HG03108 (cell line): ENCODE data around the gene MORN1.

Experiments
- ATAC-seq: cut with Tn5 transposase; IDR thresholded peaks from one replicate; pipeline ENCODE4 v1.9.1; 2021; ENCODE audit warnings: moderate library complexity; ENCODE audit not compliant: unreplicated experiment

Gene MORN1

DNA sequence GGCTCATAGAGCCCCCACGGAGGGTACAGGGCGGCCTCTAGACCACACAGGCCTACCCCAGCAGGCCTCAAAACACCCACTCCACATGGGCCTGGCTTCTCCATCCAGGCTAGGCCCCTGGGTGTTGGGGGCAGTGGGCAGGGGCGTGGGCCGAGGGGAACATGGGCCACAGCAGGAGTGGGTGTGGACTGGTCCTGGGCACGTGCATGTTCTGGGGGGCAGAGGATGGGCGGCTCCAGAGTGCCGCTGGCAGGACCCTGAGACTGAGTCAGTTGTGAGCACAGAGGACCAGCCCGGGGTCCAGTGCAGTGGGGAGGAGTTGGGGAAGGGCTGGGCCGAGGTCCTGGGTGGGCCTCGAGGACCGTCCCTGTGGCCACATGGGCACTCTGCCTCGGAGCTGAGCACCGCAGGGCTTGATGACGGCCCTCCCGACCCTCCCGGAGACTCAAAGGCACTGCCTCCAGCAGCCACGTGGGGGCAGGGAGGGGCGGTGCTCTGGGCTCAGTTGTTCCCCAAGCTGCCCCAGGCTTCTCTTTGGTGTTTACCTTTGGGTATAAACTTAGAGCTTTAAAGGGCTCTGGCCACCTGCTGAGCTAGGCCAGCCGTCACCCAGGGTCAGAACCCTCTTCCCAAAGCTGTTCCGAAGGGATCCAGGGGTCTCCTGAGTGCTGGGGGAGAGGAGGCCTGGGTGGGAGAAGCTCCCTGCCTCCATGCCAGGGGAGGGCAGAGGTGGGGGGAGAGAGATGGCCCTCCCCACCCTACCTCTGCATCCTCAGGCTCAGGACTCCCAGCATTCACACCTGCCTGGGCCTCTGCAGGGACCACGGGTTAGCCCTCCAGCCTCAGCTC is 79.9 kb downstream of the MORN1 start:
- ATAC-seq: no peak

DNA sequence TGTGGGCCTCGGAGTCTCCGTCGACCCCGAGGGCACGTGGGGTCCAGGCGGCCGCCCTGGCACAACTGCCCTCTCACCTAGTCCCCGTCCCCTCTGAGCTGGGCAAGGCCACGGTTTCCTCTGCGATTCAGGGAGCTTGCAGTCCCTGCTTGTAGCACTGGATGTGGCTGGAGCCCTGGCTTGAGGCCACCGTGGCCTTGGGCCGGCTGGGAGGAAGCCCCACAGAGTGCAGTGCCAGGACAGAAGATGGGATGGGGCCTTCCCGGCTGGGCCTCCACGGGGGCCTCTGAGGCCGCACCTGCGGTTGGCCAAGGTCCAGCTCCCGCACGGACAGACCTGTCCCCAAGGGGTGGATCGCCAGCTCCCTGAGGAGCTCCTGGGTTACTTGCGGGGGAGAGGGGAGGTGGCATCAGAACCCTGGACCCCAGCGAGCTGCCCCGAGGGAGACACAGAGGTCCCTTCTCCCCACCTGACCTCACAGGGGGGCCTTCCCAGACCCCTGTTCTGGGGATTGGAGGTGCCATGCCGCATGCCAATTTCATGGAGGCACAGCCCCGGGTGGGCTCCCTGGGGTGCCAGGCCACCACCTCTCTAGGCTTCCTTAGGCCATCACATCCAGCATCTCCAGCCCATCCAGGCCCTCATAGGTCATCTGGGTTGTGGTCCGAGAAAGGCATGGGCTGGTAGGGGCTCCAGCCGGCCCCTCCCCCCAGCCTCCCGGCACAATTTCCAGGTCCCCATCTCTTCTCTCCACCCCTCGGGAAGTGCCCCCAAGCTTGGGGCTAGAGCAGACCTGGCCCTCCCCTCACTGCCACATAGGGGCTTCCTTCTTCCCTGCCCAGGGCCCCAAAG is 80.8 kb downstream of the MORN1 start:
- no peak for ATAC-seq

GRCh38 chr1:2308844-2309243 is 82.5 kb downstream of the MORN1 start:
- no peak for ATAC-seq

DNA sequence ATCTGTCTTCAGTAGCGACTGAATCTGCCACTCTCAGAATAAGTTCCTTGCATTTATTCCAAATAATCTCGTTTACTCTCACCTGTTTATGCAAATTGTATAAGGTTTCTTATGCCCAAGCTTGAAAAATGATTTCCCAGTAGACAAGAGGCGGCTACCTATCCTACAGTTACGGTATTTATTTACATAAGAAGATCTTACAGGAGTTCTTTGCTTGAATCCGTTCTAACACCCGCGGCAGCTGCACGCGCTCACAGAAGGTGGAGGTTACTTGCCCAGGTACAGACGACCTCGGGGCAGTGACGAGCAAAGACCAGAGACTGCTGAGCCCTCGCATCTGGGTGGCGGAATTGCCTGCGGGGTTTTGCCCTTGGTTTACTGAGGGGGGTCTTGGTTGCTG is 83.4 kb downstream of the MORN1 start:
- no peak for ATAC-seq

DNA sequence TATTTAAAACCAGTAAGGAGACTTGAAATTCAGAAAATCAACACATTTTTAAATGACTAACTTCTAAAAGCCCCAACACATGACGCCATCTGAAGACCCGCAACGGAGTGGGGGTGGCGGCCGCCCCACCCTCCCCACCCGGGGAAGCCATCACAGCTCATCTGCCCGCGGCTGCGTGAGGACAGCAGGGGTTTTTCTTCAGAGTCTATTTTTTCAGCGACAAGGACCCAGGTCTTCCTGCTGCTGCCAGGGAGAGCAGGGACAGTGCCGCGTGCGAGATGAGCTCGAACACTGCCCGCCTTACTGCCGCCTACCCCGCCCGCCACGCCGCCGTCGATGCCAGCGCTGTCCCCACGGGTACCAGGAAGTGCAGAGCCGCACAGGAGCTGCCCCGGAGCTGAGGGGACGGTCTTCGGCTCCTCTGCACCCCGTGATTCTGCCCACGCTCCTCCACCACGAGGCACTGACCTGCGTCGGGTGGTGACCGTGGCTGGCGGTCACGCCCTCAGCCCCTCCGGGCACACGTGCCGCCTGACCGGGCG is 84.2 kb downstream of the MORN1 start:
- no peak for ATAC-seq

DNA sequence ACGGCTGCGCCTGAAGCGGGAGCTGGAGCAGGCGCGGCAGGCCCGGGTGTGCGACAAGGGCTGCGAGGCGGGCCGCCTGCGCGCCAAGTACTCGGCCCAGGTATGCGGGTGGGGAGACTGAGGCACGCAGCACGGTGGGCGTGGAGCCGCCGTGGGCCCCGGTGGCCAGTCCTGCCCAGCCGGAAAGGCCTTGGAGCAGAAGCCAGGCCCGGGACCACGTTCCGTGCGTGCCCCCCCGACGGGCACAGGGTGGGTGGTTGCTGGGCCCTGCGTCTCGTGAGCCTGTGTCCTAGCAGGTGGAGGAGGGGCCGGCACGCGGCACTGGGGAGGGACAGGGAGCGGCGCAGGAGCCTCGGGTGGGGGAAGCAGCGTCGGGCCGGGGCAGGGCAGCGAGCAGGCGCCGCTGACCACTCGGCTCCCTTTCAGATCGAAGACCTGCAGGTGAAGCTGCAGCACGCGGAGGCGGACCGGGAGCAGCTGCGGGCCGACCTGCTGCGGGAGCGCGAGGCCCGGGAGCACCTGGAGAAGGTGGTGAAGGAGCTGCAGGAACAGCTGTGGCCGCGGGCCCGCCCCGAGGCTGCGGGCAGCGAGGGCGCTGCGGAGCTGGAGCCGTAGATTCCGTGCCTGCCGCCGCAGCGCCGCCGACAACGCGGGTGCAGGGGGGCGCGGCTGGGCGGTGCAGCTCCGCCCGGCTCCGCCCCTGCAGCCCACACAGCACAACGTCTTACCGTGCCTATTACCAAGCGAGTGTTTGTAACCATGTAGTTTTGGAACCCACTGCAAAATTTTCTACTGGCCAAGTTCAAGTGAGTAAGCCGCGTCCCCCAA is 85.0 kb downstream of the MORN1 start:
- ATAC-seq: no peak

DNA sequence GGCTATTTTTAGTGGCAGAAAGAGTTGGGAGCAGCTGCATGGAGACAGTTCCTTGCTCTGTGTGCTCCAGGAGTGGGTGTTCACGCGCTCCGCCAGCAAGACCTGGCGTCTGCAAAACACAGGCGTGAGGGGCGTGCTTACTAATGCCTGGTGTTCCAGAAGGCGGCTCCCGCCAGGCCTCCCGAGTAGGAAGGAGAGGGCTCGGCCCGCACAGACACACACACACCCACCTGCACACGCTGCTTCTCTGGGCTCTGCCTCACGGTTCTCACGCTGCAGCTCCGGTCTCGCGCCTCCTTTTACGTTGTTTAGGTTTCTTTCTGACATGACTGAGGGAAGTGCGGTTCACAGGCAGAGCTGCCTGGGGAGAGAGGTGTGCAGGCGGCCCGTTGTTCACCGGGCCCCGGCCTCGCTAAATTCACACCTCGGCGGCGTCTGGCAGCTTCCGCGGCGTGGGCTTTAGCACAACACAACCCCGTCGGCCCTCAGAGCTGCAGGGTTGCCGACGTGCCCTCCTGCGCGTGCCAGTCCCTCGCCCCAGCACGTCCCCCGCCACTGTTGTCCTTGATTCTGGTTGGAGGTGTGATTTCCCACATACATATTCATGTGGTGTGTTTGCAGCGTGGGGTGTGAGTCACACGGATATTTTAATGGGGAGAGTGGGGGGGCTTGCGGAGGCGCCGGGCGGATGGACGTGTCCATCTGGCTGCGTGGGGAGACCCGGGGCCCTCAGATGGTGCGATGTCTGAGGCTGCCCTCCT is 86.3 kb downstream of the MORN1 start:
- no peak for ATAC-seq

GRCh38 chr1:2304282-2304681 is 87.1 kb downstream of the MORN1 start:
- no peak for ATAC-seq

DNA sequence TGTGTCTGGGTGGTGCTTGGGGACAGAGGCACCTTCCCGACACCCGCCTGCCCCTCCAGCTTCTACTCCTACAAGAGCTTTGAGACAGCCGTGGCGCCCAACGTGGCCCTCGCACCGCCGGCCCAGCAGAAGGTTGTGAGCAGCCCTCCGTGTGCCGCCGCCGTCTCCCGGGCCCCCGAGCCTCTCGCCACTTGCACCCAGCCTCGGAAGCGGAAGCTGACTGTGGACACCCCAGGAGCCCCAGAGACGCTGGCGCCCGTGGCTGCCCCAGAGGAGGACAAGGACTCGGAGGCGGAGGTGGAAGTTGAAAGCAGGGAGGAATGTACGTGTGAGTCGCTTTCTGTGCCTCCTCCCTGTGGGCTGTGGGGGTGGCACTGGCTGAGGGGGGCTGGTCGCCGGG is 87.6 kb downstream of the MORN1 start:
- ATAC-seq: no peak

DNA sequence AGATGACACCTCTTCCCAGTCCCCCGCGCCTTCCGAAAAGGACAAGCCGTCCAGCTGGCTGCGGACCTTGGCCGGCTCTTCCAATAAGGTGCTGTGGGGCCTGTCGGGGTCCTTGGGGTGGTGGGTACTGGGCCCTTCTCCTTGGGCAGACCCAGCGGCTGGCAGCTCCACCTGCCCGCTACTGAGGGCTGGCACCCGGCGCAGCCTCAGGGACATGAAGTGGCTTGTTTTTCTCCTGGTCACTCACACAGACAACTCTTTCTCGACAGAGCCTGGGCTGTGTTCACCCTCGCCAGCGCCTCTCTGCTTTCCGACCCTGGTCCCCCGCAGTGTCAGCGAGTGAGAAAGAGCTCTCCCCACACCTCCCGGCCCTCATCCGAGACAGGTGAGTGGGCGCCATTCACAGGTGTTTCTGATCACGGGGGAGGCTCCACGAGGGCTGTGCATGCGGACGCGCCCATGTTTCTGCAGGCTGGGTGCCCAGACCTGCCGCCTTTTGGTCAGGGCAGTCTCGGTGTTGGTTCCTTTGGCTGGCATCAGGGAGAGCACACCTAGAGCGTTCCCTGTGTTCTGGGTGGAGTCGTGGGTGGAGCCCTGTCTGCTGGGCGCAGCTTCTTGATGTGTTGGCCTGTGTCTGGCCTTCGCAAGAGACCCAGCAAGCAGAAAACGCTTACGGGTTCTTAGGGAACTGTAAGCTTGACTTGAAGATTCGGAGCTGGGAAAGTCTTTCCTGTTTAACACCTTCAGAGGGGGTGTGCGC is 88.2 kb downstream of the MORN1 start:
- no peak for ATAC-seq

DNA sequence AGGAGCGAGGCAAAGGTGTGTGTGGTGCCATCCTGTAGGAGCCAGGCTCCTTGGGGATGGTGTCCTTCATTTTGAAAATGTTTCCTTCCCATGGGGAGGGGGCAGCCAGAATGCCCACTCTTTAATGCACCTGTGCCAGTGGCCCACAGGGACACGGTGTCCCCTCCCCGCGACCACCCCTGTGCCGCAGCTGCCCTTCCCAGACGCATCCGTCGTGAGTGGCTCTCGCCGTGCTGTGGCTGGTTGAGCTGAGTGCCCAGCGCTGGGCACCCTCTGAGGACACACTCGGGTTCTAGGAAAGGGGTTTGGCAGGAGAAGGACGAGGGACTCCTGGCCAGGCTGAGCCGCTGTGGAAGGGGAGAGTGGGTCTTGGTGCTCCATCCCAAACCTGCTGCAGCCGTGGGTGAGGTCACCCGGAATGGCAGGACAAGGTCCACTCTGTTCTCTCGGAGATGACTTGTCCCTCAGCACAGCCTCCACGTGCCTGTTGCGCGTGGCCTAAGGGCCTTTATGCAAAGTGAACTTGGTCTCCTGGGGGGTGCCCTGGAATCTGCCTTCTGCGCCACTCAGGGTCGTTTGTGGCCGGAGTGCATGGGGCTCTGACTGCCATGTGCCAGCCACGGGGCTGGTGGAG is 88.9 kb downstream of the MORN1 start:
- no peak for ATAC-seq

DNA sequence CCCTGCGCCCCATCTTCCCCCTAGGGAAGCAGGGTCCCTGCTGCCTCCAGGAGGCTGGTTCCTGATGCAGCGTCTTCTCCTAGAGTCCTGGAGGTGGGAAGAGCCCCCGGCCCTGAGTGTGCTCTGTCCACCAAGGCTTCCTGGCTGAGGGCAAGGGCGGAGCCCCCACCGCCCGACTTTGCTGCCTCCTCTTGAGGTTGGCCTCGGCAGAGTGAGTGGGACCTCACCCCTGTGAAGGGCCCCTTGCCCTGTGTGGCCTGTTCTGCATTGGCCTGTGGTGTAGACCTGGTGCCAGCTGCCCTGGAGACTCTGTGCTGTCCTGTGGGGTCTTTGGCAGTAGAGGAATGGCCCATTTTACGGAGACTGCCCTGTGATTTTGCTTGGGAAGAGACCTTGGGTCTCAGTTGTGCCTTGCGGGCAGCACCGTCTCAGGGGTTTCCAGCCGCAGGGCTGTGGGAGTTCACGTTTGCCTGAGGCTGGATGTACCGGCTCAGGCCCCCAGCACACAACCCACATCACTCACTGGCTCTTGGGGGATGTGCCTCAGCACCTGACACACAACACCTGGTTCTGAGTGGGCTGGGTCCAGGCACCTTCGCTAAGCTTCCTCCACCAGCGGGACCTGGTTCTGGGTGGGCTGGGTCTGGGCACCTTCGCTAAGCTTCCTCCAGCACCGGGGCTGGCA is 89.6 kb downstream of the MORN1 start:
- no peak for ATAC-seq

- peak; percentile 53 for ATAC-seq
These were observed 90.3 kb downstream of the MORN1 start for GRCh38 chr1:2300851-2301606.

DNA sequence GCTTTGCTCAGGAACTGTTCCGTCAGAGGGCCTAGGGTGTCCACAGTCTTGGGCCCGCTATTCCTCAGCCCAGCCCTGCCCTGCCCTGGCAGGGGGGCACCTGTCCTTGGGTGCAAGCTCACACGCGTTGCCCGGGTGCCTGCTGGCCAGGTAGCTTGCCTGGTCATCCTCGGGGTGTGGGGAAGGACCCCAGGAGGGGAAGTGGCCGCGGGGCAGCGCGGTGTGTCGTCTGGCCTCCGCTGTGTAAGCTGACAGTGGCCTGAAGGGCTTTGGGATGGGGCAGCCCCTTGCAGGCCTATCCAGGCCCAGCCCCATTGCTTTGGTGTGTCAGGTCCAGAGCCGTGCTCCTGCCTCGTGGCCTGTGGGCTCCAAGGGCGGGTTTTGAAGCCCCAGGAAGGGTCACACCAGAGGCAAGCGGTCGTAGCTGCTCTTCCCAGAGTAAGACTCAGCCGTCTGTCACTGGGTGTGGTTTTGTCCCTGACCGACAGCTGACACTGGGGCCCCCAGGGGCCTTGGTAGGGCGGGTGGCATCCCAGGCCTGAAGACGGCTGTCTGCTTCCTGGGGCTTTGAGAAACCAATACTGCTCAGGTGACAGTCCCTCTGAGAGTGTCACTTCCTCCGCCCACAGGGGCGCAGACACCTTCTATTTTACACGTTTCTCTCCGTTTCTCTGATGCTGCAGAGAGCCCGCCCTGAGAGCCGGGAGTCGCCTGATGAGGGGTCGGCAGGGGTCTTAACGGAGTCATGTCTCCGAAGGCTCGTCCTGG is 91.2 kb downstream of the MORN1 start:
- peak; percentile 69 for ATAC-seq

- no peak for ATAC-seq
These were observed 92.2 kb downstream of the MORN1 start for GRCh38 chr1:2299131-2299627.

DNA sequence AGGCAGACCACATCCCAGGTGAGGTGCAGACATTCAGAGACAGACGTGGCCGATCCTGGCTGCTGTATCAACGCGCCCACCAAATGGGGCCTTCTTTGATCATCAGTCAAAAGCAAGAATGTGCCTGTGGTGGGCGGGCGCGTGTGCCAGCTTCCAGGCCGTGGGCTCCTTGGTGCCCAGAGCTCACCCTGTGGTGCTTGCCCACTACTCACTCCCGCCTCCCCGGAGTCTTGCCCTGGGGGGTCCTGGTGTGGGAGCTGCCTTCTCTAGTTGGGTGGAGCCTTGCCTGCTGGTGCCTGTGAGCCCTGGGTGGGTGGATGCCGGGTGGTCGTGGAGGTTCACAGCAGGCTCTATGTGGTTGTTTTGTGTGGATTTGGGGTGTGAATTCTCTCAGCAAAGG is 92.7 kb downstream of the MORN1 start:
- ATAC-seq: no peak
